ENCODE data around the gene DGKQ.
A peak's percentile ranks its signal among the peaks of the same experiment; 100 is the strongest.
"Not testable (repeated sequence)": the region's sequence is repeated elsewhere in the genome, so short reads cannot be mapped to it uniquely, and the experiment has no call there.

Gene DGKQ

DNA sequence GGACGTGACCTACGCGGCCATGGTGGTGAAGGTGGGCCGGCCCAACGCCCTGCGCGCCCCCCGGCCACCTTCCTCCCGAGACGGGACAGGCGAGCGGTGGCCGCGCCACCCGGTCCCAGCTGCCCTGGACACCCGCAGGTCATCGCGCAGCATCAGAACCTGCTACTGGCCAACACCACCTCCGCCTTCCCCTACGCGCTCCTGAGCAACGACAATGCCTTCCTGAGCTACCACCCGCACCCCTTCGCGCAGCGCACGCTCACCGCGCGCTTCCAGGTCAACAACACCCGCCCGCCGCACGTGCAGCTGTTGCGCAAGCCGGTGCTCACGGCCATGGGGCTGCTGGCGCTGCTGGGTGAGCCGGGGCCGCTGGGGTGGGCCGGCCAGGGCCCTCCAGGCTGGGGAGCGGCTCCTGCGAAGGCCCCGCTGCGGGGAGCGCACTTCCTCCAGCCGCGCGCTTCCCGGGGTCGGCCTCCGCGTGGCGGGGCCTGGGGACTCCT lies 28.8 kb upstream of the DGKQ start:
- H3K4me3 ChIP-seq (ENCODE audit: low read depth, low read length) = no peak overlapping the region
- TF ChIP-seq, protein P1, sequence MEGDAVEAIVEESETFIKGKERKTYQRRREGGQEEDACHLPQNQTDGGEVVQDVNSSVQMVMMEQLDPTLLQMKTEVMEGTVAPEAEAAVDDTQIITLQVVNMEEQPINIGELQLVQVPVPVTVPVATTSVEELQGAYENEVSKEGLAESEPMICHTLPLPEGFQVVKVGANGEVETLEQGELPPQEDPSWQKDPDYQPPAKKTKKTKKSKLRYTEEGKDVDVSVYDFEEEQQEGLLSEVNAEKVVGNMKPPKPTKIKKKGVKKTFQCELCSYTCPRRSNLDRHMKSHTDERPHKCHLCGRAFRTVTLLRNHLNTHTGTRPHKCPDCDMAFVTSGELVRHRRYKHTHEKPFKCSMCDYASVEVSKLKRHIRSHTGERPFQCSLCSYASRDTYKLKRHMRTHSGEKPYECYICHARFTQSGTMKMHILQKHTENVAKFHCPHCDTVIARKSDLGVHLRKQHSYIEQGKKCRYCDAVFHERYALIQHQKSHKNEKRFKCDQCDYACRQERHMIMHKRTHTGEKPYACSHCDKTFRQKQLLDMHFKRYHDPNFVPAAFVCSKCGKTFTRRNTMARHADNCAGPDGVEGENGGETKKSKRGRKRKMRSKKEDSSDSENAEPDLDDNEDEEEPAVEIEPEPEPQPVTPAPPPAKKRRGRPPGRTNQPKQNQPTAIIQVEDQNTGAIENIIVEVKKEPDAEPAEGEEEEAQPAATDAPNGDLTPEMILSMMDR (conservative IDR thresholded peaks at IDR 0.05; ENCODE audit: low read depth, low read length) = no peak
- DNase-seq (ENCODE audit: low read depth) = peak; percentile 34

DNA sequence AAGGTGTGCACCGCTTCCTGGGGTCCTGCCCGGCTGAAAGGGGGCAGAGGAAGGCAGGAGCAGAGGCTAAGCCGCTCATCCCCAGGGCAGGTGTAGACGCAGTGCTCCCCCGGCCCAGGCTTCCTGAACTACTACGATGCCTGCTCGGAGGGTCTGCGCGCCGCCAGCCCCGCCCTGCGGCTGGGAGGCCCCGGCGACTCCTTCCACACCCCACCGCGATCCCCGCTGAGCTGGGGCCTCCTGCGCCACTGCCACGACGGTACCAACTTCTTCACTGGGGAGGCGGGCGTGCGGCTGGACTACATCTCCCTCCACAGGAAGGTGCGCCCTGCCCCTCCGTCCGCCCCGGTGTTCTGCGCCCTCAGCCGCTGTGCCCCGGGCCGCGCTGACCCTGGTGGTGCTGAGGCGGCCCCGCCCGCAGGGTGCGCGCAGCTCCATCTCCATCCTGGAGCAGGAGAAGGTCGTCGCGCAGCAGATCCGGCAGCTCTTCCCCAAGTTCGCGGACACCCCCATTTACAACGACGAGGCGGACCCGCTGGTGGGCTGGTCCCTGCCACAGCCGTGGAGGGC lies 28.3 kb upstream of the DGKQ start:
- TF ChIP-seq, protein P1 (conservative IDR thresholded peaks at IDR 0.05; ENCODE audit: low read depth, low read length) = no peak
- no peak for DNase-seq (ENCODE audit: low read depth)
- H3K4me3 ChIP-seq (ENCODE audit: low read depth, low read length) = no peak overlapping the region

DNA sequence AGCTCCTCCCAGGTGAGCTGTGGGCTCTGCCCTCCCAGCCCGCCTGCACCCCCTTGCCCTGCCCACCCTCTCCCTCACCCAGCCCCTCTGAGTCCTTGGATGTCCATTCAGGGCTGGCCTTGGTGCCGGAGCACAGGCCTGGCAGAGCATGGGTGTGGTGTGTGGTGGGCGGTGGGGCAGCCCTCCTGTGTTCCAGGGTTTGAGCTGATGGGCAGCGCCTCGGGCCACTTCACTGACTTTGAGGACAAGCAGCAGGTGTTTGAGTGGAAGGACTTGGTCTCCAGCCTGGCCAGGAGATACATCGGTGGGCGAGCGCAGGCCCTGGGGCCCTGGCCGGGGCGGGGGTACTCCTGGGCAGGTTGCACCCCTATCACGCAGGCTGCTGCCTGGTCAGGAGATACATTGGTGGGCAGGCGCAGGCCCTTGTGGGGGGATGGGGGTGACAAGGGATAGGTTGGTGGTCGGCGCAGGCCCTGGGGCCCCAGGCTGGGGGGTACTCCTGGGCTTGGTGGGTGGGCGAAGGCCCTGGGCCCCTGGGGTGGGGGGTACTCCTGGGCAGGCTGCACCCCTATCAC lies 27.4 kb upstream of the DGKQ start:
- no peak overlapping the region for H3K4me3 ChIP-seq (ENCODE audit: low read depth, low read length)
- no peak for DNase-seq (ENCODE audit: low read depth)
- TF ChIP-seq, protein P1 (conservative IDR thresholded peaks at IDR 0.05; ENCODE audit: low read depth, low read length) = no peak

- no peak for DNase-seq (ENCODE audit: low read depth)
- TF ChIP-seq, protein P1 (conservative IDR thresholded peaks at IDR 0.05; ENCODE audit: low read depth, low read length) = no peak
These were observed 26.6 kb upstream of the DGKQ start for GRCh38 chr4:999882-1000425.

GRCh38 chr4:999240-999863 lies 26.0 kb upstream of the DGKQ start:
- TF ChIP-seq, protein P1 (conservative IDR thresholded peaks at IDR 0.05; ENCODE audit: low read depth, low read length) = peak; percentile 4
- H3K4me3 ChIP-seq (ENCODE audit: low read depth, low read length); DNase-seq (ENCODE audit: low read depth): not testable (repeated sequence)

More at GRCh38 chr4:999882-1000425, 26.6 kb upstream of the DGKQ start:
- H3K4me3 ChIP-seq (ENCODE audit: low read depth, low read length) = no peak overlapping the region

DNA sequence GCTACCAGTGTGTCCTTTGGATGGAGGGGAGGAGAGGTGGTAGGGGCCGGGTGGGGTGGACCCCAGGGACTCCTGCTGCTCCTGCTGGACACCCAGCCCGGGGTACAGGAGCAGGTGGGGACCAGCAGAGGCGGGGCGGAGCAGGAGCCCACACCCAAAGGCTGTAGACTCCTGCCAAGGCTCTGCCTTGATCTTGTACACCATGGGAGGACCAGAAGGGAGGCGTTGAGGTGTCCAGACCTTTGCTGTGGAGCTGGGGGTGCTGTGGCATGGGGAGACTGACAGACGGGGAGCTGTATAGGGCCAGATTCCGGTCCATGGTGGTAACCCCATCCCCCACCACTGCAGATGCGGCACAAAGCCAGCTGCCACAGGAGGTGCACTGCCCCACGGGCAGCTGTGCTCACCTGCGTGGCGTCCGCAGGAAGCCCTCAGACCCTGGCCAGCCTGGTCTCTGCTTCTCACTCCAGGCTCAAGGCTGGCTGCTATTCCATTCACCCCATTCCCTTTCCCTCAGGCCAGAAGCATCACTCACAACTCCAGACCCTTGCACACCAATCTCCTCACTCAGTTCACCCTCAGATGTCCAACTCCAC lies 24.8 kb upstream of the DGKQ start:
- no peak overlapping the region for H3K4me3 ChIP-seq (ENCODE audit: low read depth, low read length)
- no peak for DNase-seq (ENCODE audit: low read depth)
- TF ChIP-seq, protein P1 (conservative IDR thresholded peaks at IDR 0.05; ENCODE audit: low read depth, low read length) = no peak
